Anterior cingulate cortex (tissue), 58 donors: ENCODE data around the gene POFUT2.
A peak's percentile ranks its signal among the peaks of the same experiment; 100 is the strongest.

Experiments used
- DNase-seq, 58 donors: peaks; one replicate each; lab custom pipeline; 2025; lab: John Stamatoyannopoulos, UW

POFUT2 gene

GRCh38 chr21:45228656-45229240, 58.9 kb downstream of the POFUT2 start:
- DNase-seq: no peak

- peak in 27 of 58 donors; percentile 12 to 82 (median 46) for DNase-seq
Observed at GRCh38 chr21:45228171-45228641, 59.5 kb downstream of the POFUT2 start.

- no peak for DNase-seq
Observed at GRCh38 chr21:45227735-45228134, 60.0 kb downstream of the POFUT2 start.

- DNase-seq: no peak
Observed at GRCh38 chr21:45226540-45227326, 61.0 kb downstream of the POFUT2 start.

GRCh38 chr21:45225741-45226327, 61.9 kb downstream of the POFUT2 start:
- no peak for DNase-seq

- DNase-seq: no peak
Observed at GRCh38 chr21:45225041-45225740, 62.5 kb downstream of the POFUT2 start.

- DNase-seq: peak in 2 of 58 donors; percentile 14 to 16
Observed at GRCh38 chr21:45224189-45224938, 63.3 kb downstream of the POFUT2 start.

- DNase-seq: no peak
Observed at GRCh38 chr21:45223236-45224185, 64.2 kb downstream of the POFUT2 start.

- DNase-seq: no peak
Observed at GRCh38 chr21:45222001-45222400, 65.7 kb downstream of the POFUT2 start.

- no peak for DNase-seq
Observed at GRCh38 chr21:45220714-45221490, 66.8 kb downstream of the POFUT2 start.

- no peak for DNase-seq
Observed at GRCh38 chr21:45220071-45220481, 67.6 kb downstream of the POFUT2 start.

- DNase-seq: no peak
Observed at GRCh38 chr21:45219517-45219916, 68.2 kb downstream of the POFUT2 start.

- DNase-seq: no peak
Observed at GRCh38 chr21:45217010-45217409, 70.7 kb downstream of the POFUT2 start.

- no peak for DNase-seq
Observed at GRCh38 chr21:45215213-45215612, 72.5 kb downstream of the POFUT2 start.
